Panc1 (cell line): ENCODE data around the gene CTTNBP2NL. TPM values are rescaled to one million over a fixed set of nuclear protein-coding genes. Genes with fewer than 3 reads are reported as not detected.

Source experiments
- ATAC-seq: fragments of 200-7000 bp; cut with Tn5 transposase; 2 replicates; pipeline ENCODE4 v1.9.1; 2020; ENCODE audit warnings: mild to moderate bottlenecking, moderate library complexity
- BruUV-seq: library from RNA; stranded (reverse); fragments of 400-500 nt; replicated peaks from 2 replicates; lab custom pipeline; 2021; lab: Mats Ljungman, UMichigan
- CTCF ChIA-PET: fragments of 300-600 bp; sonication (Branson Sonifier 250); formaldehyde crosslinking; loops from one replicate; lab custom pipeline; 2022; ENCODE audit warnings: antibody characterized with exemption; lab: Charles Lee
- POLR2A ChIA-PET: fragments of 300-600 bp; sonication (Branson Sonifier 250); formaldehyde crosslinking; loops from one replicate; lab custom pipeline; 2022; ENCODE audit warnings: antibody characterized with exemption; lab: Charles Lee
- DNase-seq: peaks from one replicate; pipeline ENCODE4 v3.0.0-alpha.2; 2010; ENCODE audit warnings: low read depth, low spot score
- H3K27ac ChIP-seq: 2 replicates; pipeline ENCODE4 v1.5.1; 2011; ENCODE audit warnings: mild to moderate bottlenecking, low read length, inconsistent platforms
- H3K27me3 ChIP-seq: fragments of 200-500 bp; sonication (Bioruptor generic); 2 replicates; pipeline ENCODE4 v1.6.0; 2014; ENCODE audit warnings: low read length, inconsistent platforms; ENCODE audit not compliant: control insufficient read depth, insufficient read depth
- H3K36me3 ChIP-seq: fragments of 200-500 bp; sonication (Bioruptor generic); 2 replicates; pipeline ENCODE4 v1.5.1; 2014; ENCODE audit warnings: inconsistent platforms, mild to moderate bottlenecking, low read length, moderate library complexity; ENCODE audit not compliant: control insufficient read depth, insufficient read depth
- H3K4me1 ChIP-seq: 2 replicates; pipeline ENCODE4 v1.5.1; 2011; ENCODE audit warnings: inconsistent platforms, mild to moderate bottlenecking, low read length, moderate library complexity; ENCODE audit not compliant: control insufficient read depth, insufficient read depth
- H3K4me3 ChIP-seq, 2 experiments: 2 replicates each; pipeline ENCODE4 v1.5.1; 2011 to 2012; ENCODE audit warnings: low read depth in 2 of 2, low read length in 2 of 2, mild to moderate bottlenecking in 2 of 2, inconsistent platforms in 1 of 2, moderate library complexity in 1 of 2
- H3K9me3 ChIP-seq: fragments of 200-500 bp; sonication (Bioruptor generic); 2 replicates; pipeline ENCODE4 v1.5.1; 2014; ENCODE audit warnings: low read depth, mild to moderate bottlenecking, inconsistent platforms, low read length, moderate library complexity; ENCODE audit not compliant: control insufficient read depth, insufficient read depth
- CTCF ChIP-seq: fragments of 450-650 bp; IDR thresholded peaks from 2 replicates; pipeline ENCODE4 v1.5.1; 2017; ENCODE audit warnings: mild to moderate bottlenecking
- POLR2AphosphoS5 ChIP-seq: IDR thresholded peaks from 2 replicates; pipeline ENCODE4 v1.6.1; 2012; ENCODE audit warnings: mild to moderate bottlenecking, low read depth, low read length, moderate library complexity
- REST ChIP-seq, 2 experiments: IDR thresholded peaks; 2 replicates each; pipeline ENCODE4 v1.6.1; 2011 to 2012; ENCODE audit warnings: low read depth in 2 of 2, control low read depth in 1 of 2, low read length in 1 of 2, mild to moderate bottlenecking in 1 of 2, moderate library complexity in 1 of 2; ENCODE audit not compliant: insufficient read depth in 1 of 2
- SIN3A ChIP-seq: IDR thresholded peaks from 2 replicates; pipeline ENCODE4 v1.6.1; 2012; ENCODE audit warnings: low read depth, mild to moderate bottlenecking, low read length, moderate library complexity, borderline replicate concordance; ENCODE audit not compliant: insufficient read depth
- TCF7L2 ChIP-seq: IDR thresholded peaks from 2 replicates; pipeline ENCODE4 v1.6.1; 2011; ENCODE audit warnings: mild to moderate bottlenecking, low read depth, low read length, inconsistent platforms
- in situ Hi-C: cut with HindIII; loops from 2 replicates; pipeline ENCODE4 v1.10.0; 2016; ENCODE audit warnings: low sequenced_read_pairs, low pct_unique_long_range_greater_than_20kb
- intact Hi-C: fragments of 100-400 bp; cut with micrococcal nuclease; formaldehyde crosslinking; loops from one replicate; pipeline ENCODE4 v1.10.0; 2022; ENCODE audit not compliant: unreplicated experiment
- total RNA-seq: library from RNA; stranded (reverse); gene quantifications from one replicate; pipeline ENCODE4 v1.2.1, GENCODE V29; 2021; ENCODE audit not compliant: unreplicated experiment

The CTTNBP2NL gene
- total RNA-seq, 1 experiment from 2014 or later: 18.4 TPM

- Histone ChIP-seq H3K27me3 (peaks cover 2% of the 10 kb centered on the region; the same call in 1 of the 2 replicates), H3K4me3 (no peak overlapping the region), H3K4me1 (no peaks in the 10 kb centered on the region), H3K9me3 (no peaks in the 10 kb centered on the region), H3K36me3 (no peaks in the 10 kb centered on the region), H3K27ac (no peak overlapping the region)
- no peak for ATAC-seq
- TF ChIP-seq TCF7L2 (no peak), CTCF (no peak), SIN3A (no peak), POLR2AphosphoS5 (no peak), REST (IDR thresholded peaks at IDR 0.05; ENCODE audit: insufficient read depth in 1 of 2, low read depth in 2 of 2, low read length in 1 of 2) (no peak)
- DNase-seq: no peak
- ChIA-PET CTCF (no interaction called here), POLR2A (no interaction called here)
- in situ Hi-C loops (no loop called here), intact Hi-C loops (no loop called here)
- no TSS peak for BruUV-seq
Observed at GRCh38 chr1:112368198-112368597, 27.8 kb upstream of the CTTNBP2NL start.

- TF ChIP-seq TCF7L2 (no peak), CTCF (peak; percentile 95)
- DNase-seq: no peak
- H3K36me3 ChIP-seq: no peaks in the 10 kb centered on the region
- POLR2A ChIA-PET: no interaction called here
- no peaks in the 10 kb centered on the region for H3K4me1 ChIP-seq
- in situ Hi-C loops: no loop called here
- ATAC-seq: peak; percentile 100
- intact Hi-C loops: no loop called here
- H3K4me3 ChIP-seq: no peak overlapping the region
- BruUV-seq: no TSS peak
- peaks cover 2% of the 10 kb centered on the region; the same call in 1 of the 2 replicates for H3K27me3 ChIP-seq
- CTCF ChIA-PET: interaction anchor here (0.5 to 1.0 kb wide), 3 partner anchors 21 to 888 kb away, joined by 3 to 10 read pairs (median 6); no protein-coding TSS in a partner anchor
- H3K27ac ChIP-seq: no peak overlapping the region
- no peaks in the 10 kb centered on the region for H3K9me3 ChIP-seq
Observed at GRCh38 chr1:112369392-112370285, 26.4 kb upstream of the CTTNBP2NL start.
